ENCODE results near the gene GLO1. TPM values are rescaled to one million over a fixed set of nuclear protein-coding genes. Genes with fewer than 3 reads are reported as not detected.

The GLO1 gene
- total RNA-seq, 1 experiment from 2014 or later = 188 TPM

DNA sequence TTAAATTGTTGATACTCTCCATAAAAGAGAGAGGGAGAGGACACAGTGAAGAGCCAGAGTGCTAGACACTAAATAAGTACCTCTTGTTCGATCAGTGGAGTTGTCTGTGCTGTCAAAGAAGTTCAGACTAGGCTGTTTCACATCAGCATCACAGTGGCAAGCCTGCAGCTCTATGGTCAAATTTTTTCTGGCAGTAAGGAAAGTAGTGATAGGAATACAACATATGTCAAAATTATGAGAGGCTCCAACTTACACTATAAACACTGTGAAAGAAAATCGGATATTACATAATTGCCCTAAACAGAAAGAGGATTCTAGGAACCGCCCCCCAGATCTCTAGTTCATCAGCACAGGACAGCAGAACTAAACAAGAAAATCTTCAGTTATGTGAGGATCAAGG is 35.3 kb upstream of the GLO1 start:
- DNase-seq = no peak
- peaks cover 3 to 8% of the 10 kb centered on the region in 2 experiments; a peak in 4 of 5 replicates for H3K9me3 Mint-ChIP-seq
- H3K27me3 Mint-ChIP-seq (ENCODE audit: low read depth) = peaks cover 9% of the 10 kb centered on the region
- Histone ChIP-seq H2AK5ac (ENCODE audit: insufficient read length, low read length) (no peak overlapping the region), H4K20me1 (ENCODE audit: control insufficient read depth, insufficient read depth, insufficient read length) (no peaks in the 10 kb centered on the region), H3K9me3 (ENCODE audit: control insufficient read depth, low read depth, low read length) (no peaks in the 10 kb centered on the region), H3K79me1 (ENCODE audit: insufficient read depth, low read depth, low read length, poor library complexity, severe bottlenecking) (no peaks in the 10 kb centered on the region), H3K4me1 (ENCODE audit: insufficient read depth, low read length) (no peaks in the 10 kb centered on the region), H3K23me2 (ENCODE audit: insufficient read length, low read depth, low read length, poor library complexity, severe bottlenecking) (no peaks in the 10 kb centered on the region), H2AFZ (ENCODE audit: low read length) (no peak overlapping the region), H4K5ac (ENCODE audit: insufficient read length, low read depth, low read length) (no peak overlapping the region), H2BK5ac (ENCODE audit: insufficient read length, low read length) (no peak overlapping the region), H3K4me2 (ENCODE audit: insufficient read depth, insufficient read length, low read length) (no peak overlapping the region), H2BK20ac (ENCODE audit: low read depth, low read length, poor library complexity, severe bottlenecking) (no peak overlapping the region), H2BK12ac (ENCODE audit: insufficient read length, low read depth, low read length) (no peak overlapping the region), H2BK15ac (ENCODE audit: low read depth, low read length) (no peak overlapping the region), H3K9ac (ENCODE audit: extremely low read depth, insufficient read length, low read length) (no peak overlapping the region), H3K4ac (ENCODE audit: low read depth, low read length) (no peak overlapping the region), H4K91ac (ENCODE audit: insufficient read length, low read depth, low read length) (no peak overlapping the region), H3K27ac (ENCODE audit: insufficient read length, low read depth, low read length) (no peak overlapping the region), H3K23ac (ENCODE audit: insufficient read length, low read depth, low read length) (no peak overlapping the region), H3K18ac (ENCODE audit: insufficient read length, low read depth, low read length) (no peak overlapping the region), H3T11ph (ENCODE audit: low read length) (no peak overlapping the region), H2BK120ac (ENCODE audit: low read depth, low read length, poor library complexity, severe bottlenecking) (no peak overlapping the region), H3K79me2 (ENCODE audit: insufficient read depth, low read length) (no peaks in the 10 kb centered on the region), H3K27me3 (ENCODE audit: insufficient read depth, low read length) (no peaks in the 10 kb centered on the region), H3K56ac (ENCODE audit: insufficient read length, low read depth, low read length) (no peak overlapping the region), H4K8ac (replicated peaks; ENCODE audit: insufficient read length, low read depth, low read length) (no peak overlapping the region), H3K14ac (ENCODE audit: insufficient read depth, low read length) (no peak overlapping the region)
- WGBS (ENCODE audit: extremely low coverage, insufficient read length, low lambda C conversion rate) = no CpG with 5 or more reads among the region's 3 CpGs
- no peak overlapping the region for H3K27ac Mint-ChIP-seq
- no peak overlapping the region for H3K4me3 Mint-ChIP-seq
- TF ChIP-seq, protein P1, sequence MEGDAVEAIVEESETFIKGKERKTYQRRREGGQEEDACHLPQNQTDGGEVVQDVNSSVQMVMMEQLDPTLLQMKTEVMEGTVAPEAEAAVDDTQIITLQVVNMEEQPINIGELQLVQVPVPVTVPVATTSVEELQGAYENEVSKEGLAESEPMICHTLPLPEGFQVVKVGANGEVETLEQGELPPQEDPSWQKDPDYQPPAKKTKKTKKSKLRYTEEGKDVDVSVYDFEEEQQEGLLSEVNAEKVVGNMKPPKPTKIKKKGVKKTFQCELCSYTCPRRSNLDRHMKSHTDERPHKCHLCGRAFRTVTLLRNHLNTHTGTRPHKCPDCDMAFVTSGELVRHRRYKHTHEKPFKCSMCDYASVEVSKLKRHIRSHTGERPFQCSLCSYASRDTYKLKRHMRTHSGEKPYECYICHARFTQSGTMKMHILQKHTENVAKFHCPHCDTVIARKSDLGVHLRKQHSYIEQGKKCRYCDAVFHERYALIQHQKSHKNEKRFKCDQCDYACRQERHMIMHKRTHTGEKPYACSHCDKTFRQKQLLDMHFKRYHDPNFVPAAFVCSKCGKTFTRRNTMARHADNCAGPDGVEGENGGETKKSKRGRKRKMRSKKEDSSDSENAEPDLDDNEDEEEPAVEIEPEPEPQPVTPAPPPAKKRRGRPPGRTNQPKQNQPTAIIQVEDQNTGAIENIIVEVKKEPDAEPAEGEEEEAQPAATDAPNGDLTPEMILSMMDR (conservative IDR thresholded peaks at IDR 0.05) = no peak
- H3K4me1 Mint-ChIP-seq = 0 out of 4 replicates have a peak, but pooled peaks cover 0 to 3% of the 10 kb centered on the region in 2 experiments
- H3K36me3 Mint-ChIP-seq (ENCODE audit: insufficient read depth in 1 of 3, low read depth in 3 of 3) = peaks cover 0 to 9% (median under 1%) of the 10 kb centered on the region in 3 experiments; a peak in 3 of 7 replicates
